ENCODE results near the gene NDUFS7. TPM values are rescaled to one million over a fixed set of nuclear protein-coding genes. Genes with fewer than 3 reads are reported as not detected.
"Not testable (repeated sequence)": the region's sequence is repeated elsewhere in the genome, so short reads cannot be mapped to it uniquely, and the experiment has no call there.

NDUFS7 gene
- total RNA-seq, 1 experiment from 2014 or later = 83.4 TPM

DNA sequence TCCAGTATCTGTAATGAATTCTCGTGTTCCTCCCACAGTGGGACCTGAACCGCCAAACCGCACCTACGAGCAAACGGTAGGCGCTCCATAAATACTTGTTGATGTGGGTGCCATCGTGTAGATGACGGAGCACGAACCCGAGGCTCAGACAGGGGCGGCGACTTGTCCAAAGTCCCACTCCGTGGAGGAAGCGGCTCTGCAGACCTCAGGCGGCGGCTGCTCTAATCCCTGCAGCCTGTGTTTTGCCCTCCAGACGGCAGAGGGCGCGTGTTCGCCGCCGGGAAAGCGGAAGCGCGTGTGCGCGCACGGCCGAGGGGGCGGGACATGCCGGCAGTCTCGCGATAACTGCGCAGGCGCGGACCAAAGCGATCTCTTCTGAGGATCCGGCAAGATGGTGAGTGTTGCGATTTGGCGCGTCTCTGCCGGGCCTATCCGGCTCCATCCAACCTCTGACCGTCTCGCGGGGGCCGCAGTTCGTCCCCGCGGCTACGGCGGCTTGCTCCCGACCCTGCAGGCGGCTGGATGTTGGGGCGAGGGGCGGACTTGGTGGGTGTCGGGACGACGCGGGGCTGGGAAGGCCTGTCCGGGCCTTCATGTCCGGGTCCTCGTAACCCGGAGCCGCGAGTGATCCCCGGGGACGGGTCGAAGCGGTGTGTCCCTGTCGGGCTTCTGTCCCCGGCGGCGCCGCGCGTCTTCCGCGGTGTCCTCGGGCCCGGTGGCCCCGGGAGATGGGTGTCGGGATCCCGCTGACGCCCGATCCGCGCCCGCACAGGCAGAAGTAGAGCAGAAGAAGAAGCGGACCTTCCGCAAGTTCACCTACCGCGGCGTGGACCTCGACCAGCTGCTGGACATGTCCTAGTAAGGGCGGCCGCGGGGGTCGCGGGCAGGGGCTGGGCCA is 54.6 kb downstream of the NDUFS7 start, which contains the start of gene RPS15:
RPS15 (plus strand) TSS at position 362 of the 898 bp plus-strand sequence; CDS start at position 392, 30 bp downstream.
- DNase-seq (ENCODE audit: low read depth in 1 of 2, low spot score in 2 of 2) = peak; percentile 95
- Histone ChIP-seq H3K4me1 (replicated peaks) (peaks cover 12% of the 10 kb centered on the region), H3K9me3 (replicated peaks) (no peaks in the 10 kb centered on the region), H3K36me3 (peaks cover 76% of the 10 kb centered on the region), H3K4me3 (peak within 1 kb of the TSS; percentile 97), H3K27me3 (replicated peaks) (no peaks in the 10 kb centered on the region), H3K27ac (peak within 1 kb of the TSS; percentile 95)

DNA sequence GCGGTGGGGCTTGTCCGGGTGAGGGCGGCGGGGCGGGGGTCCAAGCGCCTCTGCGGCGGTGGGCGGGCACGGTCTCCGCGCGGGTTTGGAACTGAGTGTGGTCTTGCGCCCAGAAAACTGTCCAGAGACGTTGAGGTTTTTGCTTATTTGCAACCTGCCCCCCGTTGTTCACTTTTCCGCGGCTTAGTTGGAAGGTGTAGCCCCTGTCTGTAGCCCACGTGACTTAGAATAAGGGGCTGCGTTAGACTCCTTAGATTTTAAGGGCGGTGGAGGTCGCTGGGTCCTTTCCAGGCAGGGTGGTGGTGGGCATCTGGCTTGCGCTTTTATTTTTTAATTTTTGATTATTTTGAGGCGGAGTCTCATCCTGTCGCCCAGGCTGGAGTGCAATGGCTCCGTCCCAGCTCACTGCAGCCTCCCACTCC is 55.2 kb downstream of the NDUFS7 start:
- H3K4me1 ChIP-seq (replicated peaks) = peaks cover 12% of the 10 kb centered on the region
- H3K27me3 ChIP-seq (replicated peaks) = no peaks in the 10 kb centered on the region
- peaks cover 73% of the 10 kb centered on the region for H3K36me3 ChIP-seq
- H3K9me3 ChIP-seq (replicated peaks) = no peaks in the 10 kb centered on the region
- H3K4me3 ChIP-seq = peak overlapping the region; percentile 97
- DNase-seq (ENCODE audit: low read depth in 1 of 2, low spot score in 2 of 2) = no peak
- H3K27ac ChIP-seq = peak overlapping the region; percentile 95

DNA sequence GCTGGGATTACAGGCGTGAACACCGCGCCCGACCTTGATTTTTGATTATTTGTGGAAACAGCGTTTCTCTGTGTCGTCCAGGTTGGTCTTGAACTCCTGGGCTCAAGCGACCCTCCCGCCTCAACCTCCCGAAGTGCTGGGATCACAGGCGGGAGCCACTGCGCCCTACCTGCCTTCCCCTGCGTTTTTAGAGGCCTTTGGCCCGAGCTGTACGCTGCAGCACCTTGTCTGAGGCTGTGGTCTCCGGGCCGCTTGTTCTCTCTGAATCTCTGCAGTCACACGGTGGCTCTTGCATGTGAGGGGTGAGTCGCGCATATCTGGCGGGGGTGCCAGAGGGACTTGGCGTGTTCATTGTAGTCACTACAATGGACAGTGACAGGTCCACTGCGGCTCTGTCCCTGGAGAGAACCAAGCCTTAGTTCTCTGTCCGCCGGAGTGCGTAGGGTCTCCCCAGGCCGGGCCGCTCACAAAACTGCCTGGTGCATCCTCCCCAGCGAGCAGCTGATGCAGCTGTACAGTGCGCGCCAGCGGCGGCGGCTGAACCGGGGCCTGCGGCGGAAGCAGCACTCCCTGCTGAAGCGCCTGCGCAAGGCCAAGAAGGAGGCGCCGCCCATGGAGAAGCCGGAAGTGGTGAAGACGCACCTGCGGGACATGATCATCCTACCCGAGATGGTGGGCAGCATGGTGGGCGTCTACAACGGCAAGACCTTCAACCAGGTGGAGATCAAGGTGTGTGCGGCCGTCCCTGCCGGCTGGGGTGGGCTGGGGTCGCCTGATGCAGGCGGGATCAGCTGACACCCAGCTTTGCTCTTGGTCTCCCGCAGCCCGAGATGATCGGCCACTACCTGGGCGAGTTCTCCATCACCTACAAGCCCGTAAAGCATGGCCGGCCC is 56.1 kb downstream of the NDUFS7 start:
- not testable (repeated sequence) for H3K27me3 ChIP-seq (replicated peaks); DNase-seq (ENCODE audit: low read depth in 1 of 2, low spot score in 2 of 2); H3K27ac ChIP-seq

DNA sequence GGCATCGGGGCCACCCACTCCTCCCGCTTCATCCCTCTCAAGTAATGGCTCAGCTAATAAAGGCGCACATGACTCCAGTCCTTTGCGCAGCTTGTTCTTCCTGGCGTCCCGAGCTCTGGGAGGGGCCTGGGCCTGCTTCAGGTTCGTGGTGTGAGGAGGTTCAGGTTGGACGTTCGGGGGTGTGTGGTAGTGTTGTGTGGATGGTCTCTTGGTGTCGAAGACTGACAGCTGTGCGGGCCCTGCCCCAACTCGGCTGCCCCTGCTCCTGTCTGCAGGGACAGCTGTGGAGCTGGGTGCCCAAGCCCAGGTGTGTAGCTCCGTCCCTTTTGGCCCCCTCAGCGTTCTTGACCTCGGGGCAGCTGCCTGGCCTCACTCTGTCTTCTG is 56.7 kb downstream of the NDUFS7 start:
- Histone ChIP-seq H3K9me3 (replicated peaks) (no peaks in the 10 kb centered on the region), H3K4me1 (replicated peaks) (peaks cover 18% of the 10 kb centered on the region), H3K36me3 (peaks cover 68% of the 10 kb centered on the region), H3K27me3 (replicated peaks) (no peaks in the 10 kb centered on the region; the same call in 1 of the 2 replicates), H3K27ac (no peak overlapping the region), H3K4me3 (no peak overlapping the region)
- no peak for DNase-seq (ENCODE audit: low read depth in 1 of 2, low spot score in 2 of 2)

More for the DNA sequence above, 56.1 kb downstream of the NDUFS7 start:
- Histone ChIP-seq H3K4me1 (replicated peaks) (peaks cover 12% of the 10 kb centered on the region), H3K4me3 (peak overlapping the region; percentile 97), H3K36me3 (peaks cover 68% of the 10 kb centered on the region)
- not testable (repeated sequence) for H3K9me3 ChIP-seq (replicated peaks)

DNA sequence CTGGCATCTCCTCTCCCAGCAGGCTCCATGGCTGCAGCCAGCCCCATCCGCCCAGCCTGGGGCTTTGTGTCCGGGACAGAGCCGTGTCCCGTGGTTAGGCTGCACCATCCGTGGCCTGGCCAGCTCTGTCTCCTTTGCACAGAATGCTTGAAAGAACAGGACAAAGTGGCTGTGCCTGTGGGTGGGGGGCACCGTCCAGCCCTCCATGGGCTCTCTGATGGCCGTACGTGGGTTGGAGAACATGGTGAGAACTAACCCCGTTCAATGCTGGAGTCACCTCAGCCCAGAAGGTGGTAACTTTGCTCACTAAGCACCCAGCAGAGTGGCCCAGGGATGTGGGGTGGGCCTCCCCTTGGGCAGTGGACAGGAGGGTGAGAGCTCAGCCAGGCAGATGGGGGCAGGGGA is 57.3 kb downstream of the NDUFS7 start:
- H3K27me3 ChIP-seq (replicated peaks) = peaks cover under 1% of the 10 kb centered on the region; the same call in 1 of the 2 replicates
- no peak overlapping the region for H3K4me3 ChIP-seq
- DNase-seq (ENCODE audit: low read depth in 1 of 2, low spot score in 2 of 2) = no peak
- H3K36me3 ChIP-seq = peaks cover 63% of the 10 kb centered on the region
- no peaks in the 10 kb centered on the region for H3K9me3 ChIP-seq (replicated peaks)
- H3K4me1 ChIP-seq (replicated peaks) = peaks cover 21% of the 10 kb centered on the region
- H3K27ac ChIP-seq = no peak overlapping the region

DNA sequence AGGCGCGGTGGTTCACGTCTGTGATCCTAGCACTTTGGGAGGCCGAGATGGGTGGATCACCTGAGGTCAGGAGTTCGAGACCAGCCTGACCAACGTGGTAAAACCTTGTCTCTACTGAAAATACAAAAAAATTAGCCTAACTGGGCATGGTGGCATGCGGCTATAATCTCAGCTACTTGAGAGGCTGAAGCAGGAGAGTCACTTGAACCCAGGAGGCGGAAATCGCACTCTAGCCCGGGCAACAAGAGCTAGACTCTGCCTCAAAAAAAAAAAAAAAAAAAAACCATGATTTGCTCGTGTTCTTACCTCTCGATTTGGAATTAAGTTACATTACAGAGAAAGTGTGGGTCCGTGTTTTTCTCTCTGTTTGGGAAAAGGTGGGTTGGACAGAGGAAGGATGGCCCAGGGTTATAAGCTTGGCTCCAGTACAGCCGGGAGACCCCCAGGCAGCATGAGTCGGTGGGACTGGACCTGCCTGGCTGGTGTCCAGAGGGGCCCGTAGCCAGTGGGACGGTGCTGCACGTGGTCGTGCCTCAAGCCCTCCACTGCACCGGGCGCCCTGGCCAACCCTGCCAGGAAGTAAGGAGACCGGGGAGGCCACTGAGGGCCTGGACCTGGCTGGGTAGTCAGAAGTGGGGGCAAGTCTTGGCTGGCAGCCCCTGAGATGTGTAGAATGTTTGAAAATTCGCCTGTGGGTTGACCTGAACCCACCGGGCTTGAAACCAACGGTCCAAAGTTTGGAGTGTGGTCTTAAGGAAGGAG is 58.2 kb downstream of the NDUFS7 start:
- Histone ChIP-seq H3K4me1 (replicated peaks) (peaks cover 30% of the 10 kb centered on the region), H3K36me3 (peaks cover 58% of the 10 kb centered on the region), H3K4me3 (no peak overlapping the region), H3K27me3 (replicated peaks) (peaks cover 8% of the 10 kb centered on the region), H3K27ac (no peak overlapping the region), H3K9me3 (replicated peaks) (no peaks in the 10 kb centered on the region)
- no peak for DNase-seq (ENCODE audit: low read depth in 1 of 2, low spot score in 2 of 2)

Other genes starting within 250 kb of the NDUFS7 start
- 24.8 and 26.2 TPM in 2 replicates for gene SBNO2, start 209.6 kb upstream of the NDUFS7 start, total RNA-seq (2014; rRNA removed; shearing (Covaris generic))
- gene STK11, start 178.1 kb upstream of the NDUFS7 start, total RNA-seq (2014; rRNA removed; shearing (Covaris generic)) = 61.6 and 70.1 TPM in 2 replicates
- gene CBARP, start 145.9 kb upstream of the NDUFS7 start, total RNA-seq (2014; rRNA removed; shearing (Covaris generic)) = 0.50 and 1.6 TPM in 2 replicates
- 42.4 and 68.8 TPM in 2 replicates for gene ATP5F1D, start 142.2 kb upstream of the NDUFS7 start, total RNA-seq (2014; rRNA removed; shearing (Covaris generic))
- 3.7 and 7.2 TPM in 2 replicates for gene MIDN, start 135.3 kb upstream of the NDUFS7 start, total RNA-seq (2014; rRNA removed; shearing (Covaris generic))
- 314 and 318 TPM in 2 replicates for gene CIRBP, start 114.6 kb upstream of the NDUFS7 start, total RNA-seq (2014; rRNA removed; shearing (Covaris generic))
- 32.2 and 40.6 TPM in 2 replicates for gene FAM174C, start 108.4 kb upstream of the NDUFS7 start, total RNA-seq (2014; rRNA removed; shearing (Covaris generic))
- gene EFNA2, start 98.0 kb upstream of the NDUFS7 start, total RNA-seq (2014; rRNA removed; shearing (Covaris generic)) = not detected in 2 replicates
- gene GAMT, start 17.6 kb downstream of the NDUFS7 start, total RNA-seq (2014; rRNA removed; shearing (Covaris generic)) = 28.6 and 35.8 TPM in 2 replicates
- gene DAZAP1, start 23.7 kb downstream of the NDUFS7 start, total RNA-seq (2014; rRNA removed; shearing (Covaris generic)) = 92.9 and 131 TPM in 2 replicates
- gene RPS15, start 54.5 kb downstream of the NDUFS7 start, total RNA-seq (2014; rRNA removed; shearing (Covaris generic)) = 1,442 and 2,183 TPM in 2 replicates
- gene APC2, start 66.2 kb downstream of the NDUFS7 start, total RNA-seq (2014; rRNA removed; shearing (Covaris generic)) = 0.25 TPM in 1 of 2 replicates, not detected in the other
- 29.3 and 34.2 TPM in 2 replicates for gene C19orf25, start 95.3 kb downstream of the NDUFS7 start, total RNA-seq (2014; rRNA removed; shearing (Covaris generic))
- gene PCSK4, start 106.4 kb downstream of the NDUFS7 start, total RNA-seq (2014; rRNA removed; shearing (Covaris generic)) = 0.34 TPM in 1 of 2 replicates, not detected in the other
- gene REEP6, start 107.3 kb downstream of the NDUFS7 start, total RNA-seq (2014; rRNA removed; shearing (Covaris generic)) = 0.92 TPM in 1 of 2 replicates, not detected in the other
- gene ADAMTSL5, start 129.1 kb downstream of the NDUFS7 start, total RNA-seq (2014; rRNA removed; shearing (Covaris generic)) = 2.6 and 4.0 TPM in 2 replicates
- gene PLK5, start 140.2 kb downstream of the NDUFS7 start, total RNA-seq (2014; rRNA removed; shearing (Covaris generic)) = not detected in 2 replicates
- gene MEX3D, start 184.4 kb downstream of the NDUFS7 start, total RNA-seq (2014; rRNA removed; shearing (Covaris generic)) = 109 and 116 TPM in 2 replicates
- 128 and 130 TPM in 2 replicates for gene MBD3, start 209.0 kb downstream of the NDUFS7 start, total RNA-seq (2014; rRNA removed; shearing (Covaris generic))
- gene UQCR11, start 221.6 kb downstream of the NDUFS7 start, total RNA-seq (2014; rRNA removed; shearing (Covaris generic)) = 60.1 and 83.4 TPM in 2 replicates